Ascending aorta (tissue), 2 donors: Measurements from ENCODE around the gene TRO. TPM values are rescaled to one million over a fixed set of nuclear protein-coding genes. Genes with fewer than 3 reads are reported as not detected.

ENCODE experiments used
- DNase-seq, 2 donors: peaks; one replicate each; pipeline ENCODE4 v3.0.0-alpha.2; 2019; ENCODE audit warnings: low spot score in 2 of 2
- H3K27ac ChIP-seq, 2 donors: fragments of 200-600 bp; sonication (generic); one replicate each; pipeline ENCODE4 v1.5.1; 2016 to 2017; ENCODE audit warnings: mild to moderate bottlenecking in 1 of 2
- H3K27me3 ChIP-seq: fragments of 200-600 bp; sonication (generic); one replicate; pipeline ENCODE4 v1.5.1; 2017
- H3K36me3 ChIP-seq, 2 donors: fragments of 200-600 bp; sonication (generic); one replicate each; pipeline ENCODE4 v1.5.1; 2016
- H3K4me1 ChIP-seq, 2 donors: fragments of 200-600 bp; sonication (generic); one replicate each; pipeline ENCODE4 v1.5.1; 2016 to 2017; ENCODE audit warnings: mild to moderate bottlenecking in 1 of 2
- H3K4me3 ChIP-seq, 2 donors: fragments of 200-600 bp; sonication (generic); one replicate each; pipeline ENCODE4 v1.5.1; 2016 to 2017; ENCODE audit warnings: mild to moderate bottlenecking in 1 of 2
- H3K9me3 ChIP-seq, 2 donors: fragments of 200-600 bp; sonication (generic); one replicate each; pipeline ENCODE4 v1.5.1; 2016
- CTCF ChIP-seq, 3 experiments: fragments of 200-600 bp in 2 of 3; fragments of 450-650 bp in 1 of 3; sonication (generic) in 2 of 3; IDR thresholded peaks; one replicate each; pipeline ENCODE4 v1.5.1; 2016 to 2019; ENCODE audit warnings: antibody characterized with exemption in 3 of 3, mild to moderate bottlenecking in 1 of 3, moderate library complexity in 1 of 3
- intact Hi-C: fragments of 100-400 bp; cut with DNase I; formaldehyde crosslinking; loops from one replicate; pipeline ENCODE4 v1.15.1; 2023
- total RNA-seq: library from RNA; depleted of rRNA; stranded (reverse); fragments of >200 nt; gene quantifications from one replicate; pipeline ENCODE4 v1.1.0, GENCODE V29; 2016

TRO gene
- total RNA-seq, 1 donor from 2014 or later: 1.4 TPM

DNA sequence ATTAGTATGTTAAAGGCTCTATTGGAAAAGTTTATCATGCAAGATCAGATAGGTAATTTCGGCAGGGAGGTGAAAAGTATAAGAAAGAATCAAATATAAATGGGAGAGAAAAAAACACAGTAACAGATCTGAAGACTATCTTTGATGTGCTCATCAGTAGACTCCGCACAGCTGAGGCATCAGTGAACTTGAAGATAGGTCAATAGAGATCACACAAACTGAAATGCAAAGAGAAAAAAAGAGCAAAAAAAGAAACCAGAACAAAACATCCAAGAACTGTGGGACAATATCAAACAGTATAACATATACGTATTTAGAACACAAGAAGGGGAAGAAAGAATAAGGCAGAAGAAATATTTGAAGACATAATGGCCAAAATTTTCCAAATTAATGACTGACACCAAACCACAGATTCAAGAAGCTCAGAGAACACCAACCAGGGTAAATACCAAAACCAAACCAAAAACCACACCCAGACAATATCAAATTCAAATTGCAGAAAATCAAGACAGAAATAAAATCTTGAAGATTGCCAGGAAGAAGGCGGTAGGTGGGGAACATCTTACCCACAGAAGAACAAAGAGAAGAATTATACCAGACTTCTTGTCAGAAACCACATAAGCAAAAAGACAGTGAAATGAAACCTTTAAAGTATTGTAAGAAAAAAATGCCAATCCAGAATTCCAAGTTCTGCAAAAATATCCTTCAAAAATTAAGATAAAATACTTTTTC is 44.3 kb downstream of the TRO start:
- Histone ChIP-seq H3K27ac (no peak overlapping the region), H3K4me1 (no peaks in the 10 kb centered on the region), H3K27me3 (no peaks in the 10 kb centered on the region), H3K4me3 (no peak overlapping the region), H3K36me3 (no peaks in the 10 kb centered on the region), H3K9me3 (no peaks in the 10 kb centered on the region)
- intact Hi-C loops: no loop called here
- DNase-seq: no peak
- no peak for TF ChIP-seq CTCF (IDR thresholded peaks at IDR 0.05)

- Histone ChIP-seq H3K4me3 (no peak overlapping the region), H3K4me1 (no peaks in the 10 kb centered on the region), H3K36me3 (no peaks in the 10 kb centered on the region), H3K27ac (no peak overlapping the region), H3K9me3 (no peaks in the 10 kb centered on the region), H3K27me3 (no peaks in the 10 kb centered on the region)
- DNase-seq: no peak
- intact Hi-C loops: no loop called here
- no peak for TF ChIP-seq CTCF (IDR thresholded peaks at IDR 0.05)
Observed at GRCh38 chrX:54977387-54977786, 56.8 kb downstream of the TRO start.

GRCh38 chrX:54978448-54978847 is 57.8 kb downstream of the TRO start:
- Histone ChIP-seq H3K27me3 (no peaks in the 10 kb centered on the region), H3K27ac (no peak overlapping the region), H3K9me3 (no peaks in the 10 kb centered on the region), H3K4me1 (no peaks in the 10 kb centered on the region), H3K4me3 (no peak overlapping the region), H3K36me3 (no peaks in the 10 kb centered on the region)
- no peak for DNase-seq
- intact Hi-C loops: no loop called here
- TF ChIP-seq CTCF (IDR thresholded peaks at IDR 0.05): no peak

DNA sequence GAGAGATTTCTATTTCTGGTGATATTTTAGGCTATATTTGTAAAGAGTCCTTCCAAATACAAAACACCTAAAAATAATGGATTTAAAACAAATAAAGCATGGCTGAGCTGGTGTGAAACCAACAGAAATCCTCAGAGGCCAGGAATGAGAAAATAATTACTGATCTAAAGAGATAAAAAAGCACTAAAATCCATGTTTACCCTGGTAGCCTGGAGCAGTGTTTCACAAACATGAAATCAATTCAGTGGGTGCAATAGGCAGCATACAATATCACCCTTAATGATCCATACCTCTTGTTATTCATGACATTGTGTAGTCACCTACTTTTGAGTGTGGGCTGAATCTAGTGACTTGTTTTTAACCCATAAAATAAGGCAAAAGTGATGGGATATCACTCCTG is 58.8 kb downstream of the TRO start:
- Histone ChIP-seq H3K36me3 (no peaks in the 10 kb centered on the region), H3K27me3 (no peaks in the 10 kb centered on the region), H3K9me3 (no peaks in the 10 kb centered on the region), H3K27ac (no peak overlapping the region), H3K4me1 (no peaks in the 10 kb centered on the region), H3K4me3 (no peak overlapping the region)
- DNase-seq: no peak
- no peak for TF ChIP-seq CTCF (IDR thresholded peaks at IDR 0.05)
- intact Hi-C loops: no loop called here

GRCh38 chrX:54980334-54980733 is 59.7 kb downstream of the TRO start:
- Histone ChIP-seq H3K4me3 (no peak overlapping the region), H3K27me3 (no peaks in the 10 kb centered on the region), H3K36me3 (no peaks in the 10 kb centered on the region), H3K27ac (no peak overlapping the region), H3K9me3 (no peaks in the 10 kb centered on the region), H3K4me1 (no peaks in the 10 kb centered on the region)
- intact Hi-C loops: no loop called here
- DNase-seq: no peak
- no peak for TF ChIP-seq CTCF (IDR thresholded peaks at IDR 0.05)

Other genes starting within 250 kb of the TRO start
- not detected for gene ITIH6, start 122.6 kb upstream of the TRO start, total RNA-seq
- 187 TPM for gene MAGED2, start 113.1 kb upstream of the TRO start, total RNA-seq
- not detected for gene PFKFB1, start 73.4 kb downstream of the TRO start, total RNA-seq
- gene APEX2, start 79.5 kb downstream of the TRO start, total RNA-seq: 31.5 TPM
- 6.9 TPM for gene ALAS2, start 110.2 kb downstream of the TRO start, total RNA-seq
- gene PAGE2B, start 154.2 kb downstream of the TRO start, total RNA-seq: not detected
- not detected for gene PAGE2, start 168.2 kb downstream of the TRO start, total RNA-seq